Endothelial cell of umbilical vein (primary cell): ENCODE measurements around the gene MTRR. TPM values are rescaled to one million over a fixed set of nuclear protein-coding genes. Genes with fewer than 3 reads are reported as not detected.

Experiments
- BruUV-seq: library from RNA; stranded (reverse); fragments of 400-500 nt; replicated peaks from 2 replicates; lab custom pipeline; 2021; lab: Mats Ljungman, UMichigan
- CTCF ChIA-PET: fragments of 300-600, 350-600 bp; sonication (Branson Sonifier 250); formaldehyde crosslinking; loops from one replicate; lab custom pipeline; 2021; ENCODE audit warnings: antibody characterized with exemption, inconsistent platforms; lab: Charles Lee
- POLR2A ChIA-PET: fragments of 300-600, 350-600 bp; sonication (Branson Sonifier 250); formaldehyde crosslinking; loops from one replicate; lab custom pipeline; 2021; ENCODE audit warnings: antibody characterized with exemption, inconsistent platforms; lab: Charles Lee
- DNase-seq: peaks from one replicate; pipeline ENCODE4 v3.0.0-alpha.2; 2011; ENCODE audit warnings: low read depth, low spot score
- FAIRE-seq: peaks from 2 replicates; lab custom pipeline; 2011; peaks lifted over from hg19 to GRCh38; lab: Jason Lieb, UNC
- H2AFZ ChIP-seq: 2 replicates; pipeline ENCODE4 v1.6.0; 2012; ENCODE audit warnings: low read depth, low read length, control low read depth, inconsistent platforms
- H3K27ac ChIP-seq: 2 replicates; pipeline ENCODE4 v1.5.1; 2011; ENCODE audit warnings: low read depth, mild to moderate bottlenecking, control low read depth, low read length, moderate library complexity; ENCODE audit not compliant: insufficient read depth
- H3K27me3 ChIP-seq, 2 experiments: 2 replicates each; pipeline versions ENCODE4 v1.6.0 to v1.6.1; 2011; ENCODE audit warnings: low read length in 2 of 2, mixed read lengths in 1 of 2; ENCODE audit not compliant: control insufficient read depth in 2 of 2, insufficient read depth in 2 of 2
- H3K36me3 ChIP-seq, 2 experiments: 2 replicates in 1 of 2; 3 replicates in 1 of 2; pipeline ENCODE4 v1.5.1; 2011; ENCODE audit warnings: low read length in 2 of 2, mild to moderate bottlenecking in 1 of 2, moderate library complexity in 1 of 2; ENCODE audit not compliant: control insufficient read depth in 2 of 2, insufficient read depth in 2 of 2; ENCODE audit errors: extremely low read depth in 1 of 2
- H3K4me1 ChIP-seq: 3 replicates; pipeline ENCODE4 v1.5.1; 2011; ENCODE audit warnings: mild to moderate bottlenecking, low read length; ENCODE audit not compliant: control insufficient read depth, insufficient read depth; ENCODE audit errors: extremely low read depth
- H3K4me2 ChIP-seq: 2 replicates; pipeline ENCODE4 v1.6.1; 2011; ENCODE audit warnings: low read length, control low read depth, mixed read lengths; ENCODE audit not compliant: insufficient read depth
- H3K4me3 ChIP-seq, 3 experiments: fragments of 200-600 bp in 1 of 3; sonication (generic), shearing (Covaris generic) in 1 of 3; replicated peaks in 1 of 3; 2 replicates each; pipeline ENCODE4 v1.5.1; 2011 to 2016; ENCODE audit warnings: control low read depth in 3 of 3, low read length in 3 of 3, mild to moderate bottlenecking in 2 of 3, inconsistent platforms in 1 of 3, low read depth in 1 of 3, moderate library complexity in 1 of 3; ENCODE audit not compliant: insufficient read depth in 1 of 3
- H3K79me2 ChIP-seq: 2 replicates; pipeline ENCODE4 v1.6.0; 2012; ENCODE audit warnings: low read length, inconsistent platforms; ENCODE audit not compliant: control insufficient read depth, insufficient read depth
- H3K9ac ChIP-seq: replicated peaks from 2 replicates; pipeline ENCODE3; 2011; ENCODE audit warnings: low read length, control low read depth; ENCODE audit not compliant: insufficient read depth; ENCODE audit errors: extremely low read depth
- H3K9me1 ChIP-seq: replicated peaks from 3 replicates; pipeline ENCODE4 v1.6.0; 2011; ENCODE audit warnings: mild to moderate bottlenecking, low read length; ENCODE audit not compliant: control insufficient read depth, insufficient read depth; ENCODE audit errors: extremely low read depth
- H3K9me3 ChIP-seq: replicated peaks from 2 replicates; pipeline ENCODE4 v1.5.1; 2012; ENCODE audit warnings: low read length, inconsistent platforms; ENCODE audit not compliant: control insufficient read depth, insufficient read depth
- H4K20me1 ChIP-seq: replicated peaks from 2 replicates; pipeline ENCODE3; 2011; ENCODE audit warnings: mild to moderate bottlenecking, low read length; ENCODE audit not compliant: control insufficient read depth, insufficient read depth; ENCODE audit errors: extremely low read depth
- EZH2 ChIP-seq: IDR thresholded peaks from 2 replicates; pipeline ENCODE4 v1.6.1; 2012; ENCODE audit warnings: borderline replicate concordance, low read depth, mild to moderate bottlenecking, moderate library complexity, low read length, inconsistent platforms; ENCODE audit not compliant: severe bottlenecking
- FOS ChIP-seq: IDR thresholded peaks from 2 replicates; pipeline ENCODE4 v1.6.1; 2011; ENCODE audit warnings: mild to moderate bottlenecking, low read length, moderate library complexity, borderline replicate concordance; ENCODE audit not compliant: insufficient read depth
- GATA2 ChIP-seq: IDR thresholded peaks from 2 replicates; pipeline ENCODE4 v1.7.0; 2011; ENCODE audit warnings: low read depth, mild to moderate bottlenecking, moderate library complexity, mixed read lengths, low read length; ENCODE audit not compliant: insufficient read length, insufficient read depth
- JUN ChIP-seq: IDR thresholded peaks from 2 replicates; pipeline ENCODE4 v1.6.1; 2011; ENCODE audit warnings: borderline replicate concordance, low read depth; ENCODE audit not compliant: insufficient read length, insufficient read depth
- MYC ChIP-seq: IDR thresholded peaks from one replicate; pipeline ENCODE4 v1.6.1; 2011; ENCODE audit warnings: mild to moderate bottlenecking, low read depth, low read length
- POLR2A ChIP-seq: IDR thresholded peaks from 2 replicates; pipeline ENCODE4 v1.6.1; 2012; ENCODE audit warnings: low read depth, mild to moderate bottlenecking, control low read depth, low read length
- POLR2AphosphoS5 ChIP-seq: IDR thresholded peaks from 2 replicates; pipeline ENCODE4 v1.6.1; 2012; ENCODE audit warnings: low read depth, mild to moderate bottlenecking, control low read depth, low read length, moderate library complexity; ENCODE audit not compliant: insufficient read depth
- dilution Hi-C: fragments of 300-500 bp; cut with MboI; formaldehyde crosslinking; loops from one replicate; pipeline ENCODE4 v1.15.0; 2019; ENCODE audit warnings: low sequenced_read_pairs; ENCODE audit not compliant: extremely low pct_ligation_motif_present
- intact Hi-C: fragments of 100-400 bp; cut with micrococcal nuclease; formaldehyde crosslinking; loops from one replicate; pipeline ENCODE4 v1.10.0; 2022
- polyA plus RNA-seq, 4 experiments: library from polyadenylated mRNA; depleted of rRNA in 3 of 4; stranded (reverse) in 3 of 4; unstranded in 1 of 4; fragments of >200 nt; gene quantifications; 2 replicates each; pipeline versions ENCODE4 v1.2.1 to v1.2.3, GENCODE V29; 2011 to 2012; ENCODE audit warnings: missing spikeins in 1 of 4
- total RNA-seq: library from RNA; stranded (reverse); gene quantifications from 2 replicates; pipeline ENCODE4 v1.2.3, GENCODE V29; 2021
- TF ChIP-seq, protein P1 (sequence below), 2 donors: IDR thresholded peaks; 1 replicate in 1 of 2; 2 replicates in 1 of 2; pipeline ENCODE4 v1.5.1; 2011; ENCODE audit warnings: low read length in 2 of 2, mild to moderate bottlenecking in 2 of 2, moderate library complexity in 2 of 2, control low read depth in 1 of 2, inconsistent platforms in 1 of 2, low read depth in 1 of 2; ENCODE audit not compliant: insufficient read depth in 1 of 2; ENCODE audit errors: extremely low read depth in 1 of 2
- TF ChIP-seq, protein P2 (sequence below): IDR thresholded peaks from 2 replicates; pipeline ENCODE4 v1.6.1; 2011; ENCODE audit not compliant: insufficient read depth, insufficient read length

The MTRR gene
- total and polyA plus RNA-seq, 2 donors (not counting 3 experiments of a cell fraction or from before 2014, with no cell fraction given): 24.3 to 37.1 TPM

DNA sequence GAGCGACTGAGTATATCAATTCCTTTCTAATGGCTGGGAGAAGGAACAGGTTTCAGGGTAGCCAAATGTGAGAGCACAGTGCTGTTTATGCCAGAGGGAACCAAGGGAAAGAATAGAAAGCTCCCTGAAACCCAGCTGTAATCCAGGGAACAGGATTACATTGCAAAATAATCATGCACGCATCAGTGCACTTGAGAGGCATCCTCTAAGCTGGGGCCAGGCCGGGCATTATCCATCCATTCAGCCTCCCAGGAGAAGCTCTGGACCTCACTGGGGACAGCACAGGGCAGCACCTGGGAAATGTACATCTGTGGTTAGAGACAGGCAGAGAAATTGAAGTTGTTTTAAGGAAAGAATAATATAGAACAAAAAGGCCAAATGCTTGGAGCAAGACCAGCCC lies 72.7 kb downstream of the MTRR start:
- Histone ChIP-seq H3K27me3 (no peaks in the 10 kb centered on the region), H3K9me1 (no peaks in the 10 kb centered on the region), H3K4me2 (no peak overlapping the region), H3K27ac (no peak overlapping the region), H3K4me1 (no peaks in the 10 kb centered on the region), H3K36me3 (no peaks in the 10 kb centered on the region), H3K9me3 (no peaks in the 10 kb centered on the region), H3K79me2 (no peaks in the 10 kb centered on the region), H4K20me1 (no peaks in the 10 kb centered on the region), H3K4me3 (no peak overlapping the region), H2AFZ (no peak overlapping the region), H3K9ac (no peak overlapping the region)
- DNase-seq: no peak
- dilution Hi-C loops (no loop called here), intact Hi-C loops (no loop called here)
- ChIA-PET POLR2A (no interaction called here), CTCF (no interaction called here)
- TF ChIP-seq POLR2AphosphoS5 (no peak), JUN (no peak), EZH2 (no peak), MYC (no peak), POLR2A (no peak), GATA2 (no peak), FOS (no peak)
- TF ChIP-seq, protein P1, sequence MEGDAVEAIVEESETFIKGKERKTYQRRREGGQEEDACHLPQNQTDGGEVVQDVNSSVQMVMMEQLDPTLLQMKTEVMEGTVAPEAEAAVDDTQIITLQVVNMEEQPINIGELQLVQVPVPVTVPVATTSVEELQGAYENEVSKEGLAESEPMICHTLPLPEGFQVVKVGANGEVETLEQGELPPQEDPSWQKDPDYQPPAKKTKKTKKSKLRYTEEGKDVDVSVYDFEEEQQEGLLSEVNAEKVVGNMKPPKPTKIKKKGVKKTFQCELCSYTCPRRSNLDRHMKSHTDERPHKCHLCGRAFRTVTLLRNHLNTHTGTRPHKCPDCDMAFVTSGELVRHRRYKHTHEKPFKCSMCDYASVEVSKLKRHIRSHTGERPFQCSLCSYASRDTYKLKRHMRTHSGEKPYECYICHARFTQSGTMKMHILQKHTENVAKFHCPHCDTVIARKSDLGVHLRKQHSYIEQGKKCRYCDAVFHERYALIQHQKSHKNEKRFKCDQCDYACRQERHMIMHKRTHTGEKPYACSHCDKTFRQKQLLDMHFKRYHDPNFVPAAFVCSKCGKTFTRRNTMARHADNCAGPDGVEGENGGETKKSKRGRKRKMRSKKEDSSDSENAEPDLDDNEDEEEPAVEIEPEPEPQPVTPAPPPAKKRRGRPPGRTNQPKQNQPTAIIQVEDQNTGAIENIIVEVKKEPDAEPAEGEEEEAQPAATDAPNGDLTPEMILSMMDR (IDR thresholded peaks at IDR 0.05; ENCODE audit: extremely low read depth in 1 of 2, insufficient read depth in 1 of 2, low read depth in 1 of 2, low read length in 2 of 2): no peak
- TF ChIP-seq, protein P2, sequence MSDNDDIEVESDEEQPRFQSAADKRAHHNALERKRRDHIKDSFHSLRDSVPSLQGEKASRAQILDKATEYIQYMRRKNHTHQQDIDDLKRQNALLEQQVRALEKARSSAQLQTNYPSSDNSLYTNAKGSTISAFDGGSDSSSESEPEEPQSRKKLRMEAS: no peak
- no peak for FAIRE-seq
- BruUV-seq: no TSS peak
